Sigmoid colon (tissue), 4 donors: ENCODE data around the gene SGPP1.

ENCODE experiments used
- CTCF ChIP-seq, 4 experiments: fragments of 450-650 bp in 3 of 4; fragments of 200-600 bp in 1 of 4; IDR thresholded peaks; one replicate each; pipeline ENCODE4 v1.5.1; 2016 to 2019; ENCODE audit warnings: antibody characterized with exemption in 4 of 4, mild to moderate bottlenecking in 3 of 4, moderate library complexity in 2 of 4
- POLR2AphosphoS5 ChIP-seq, 4 donors: sonication (generic); formaldehyde crosslinking; IDR thresholded peaks; one replicate each; pipeline ENCODE4 v1.6.1; 2017; ENCODE audit warnings: antibody characterized with exemption in 4 of 4

- TF ChIP-seq POLR2AphosphoS5 (IDR thresholded peaks at IDR 0.05) = no peak
- no peak for TF ChIP-seq CTCF (IDR thresholded peaks at IDR 0.05)
These were observed 7.9 kb upstream of the SGPP1 start for GRCh38 chr14:63735720-63736119.
